ENCODE measurements around the gene LRIT3. TPM values are rescaled to one million over a fixed set of nuclear protein-coding genes. Genes with fewer than 3 reads are reported as not detected.

The LRIT3 gene
- total RNA-seq, 2 experiments from 2014 or later: 0.13 to 0.16 TPM

GRCh38 chr4:109877400-109877799 is 29.5 kb downstream of the LRIT3 start:
- Mint-ChIP-seq H3K4me1 (ENCODE audit: low read depth) (no peaks in the 10 kb centered on the region), H3K36me3 (ENCODE audit: low read depth) (no peaks in the 10 kb centered on the region), H3K27me3 (peaks cover 6% of the 10 kb centered on the region), H3K9me3 (no peaks in the 10 kb centered on the region), H3K27ac (no peak overlapping the region), H3K4me3 (no peak overlapping the region)
- no peak for TF ChIP-seq CTCF (IDR thresholded peaks at IDR 0.05)
- intact Hi-C loops (cut with micrococcal nuclease): loop anchor here (5.0 kb wide), 1 partner anchor 100 kb away; no protein-coding TSS in a partner anchor
- ATAC-seq (no peak), DNase-seq (no peak)
- ChIA-PET POLR2A (no interaction called here), CTCF (no interaction called here)

GRCh38 chr4:109878355-109878754 is 30.4 kb downstream of the LRIT3 start:
- intact Hi-C loops (cut with micrococcal nuclease): loop anchor here (5.0 kb wide), 1 partner anchor 99 kb away; no protein-coding TSS in a partner anchor
- Mint-ChIP-seq H3K4me3 (no peak overlapping the region), H3K9me3 (no peaks in the 10 kb centered on the region), H3K4me1 (ENCODE audit: low read depth) (no peaks in the 10 kb centered on the region), H3K27ac (no peak overlapping the region), H3K27me3 (peaks cover 6% of the 10 kb centered on the region), H3K36me3 (ENCODE audit: low read depth) (no peaks in the 10 kb centered on the region)
- DNase-seq: no peak
- TF ChIP-seq CTCF (IDR thresholded peaks at IDR 0.05): no peak
- CTCF ChIA-PET: no interaction called here
- POLR2A ChIA-PET: no interaction called here
- ATAC-seq: no peak

GRCh38 chr4:109879081-109879480 is 31.2 kb downstream of the LRIT3 start:
- ChIA-PET CTCF (no interaction called here), POLR2A (no interaction called here)
- Mint-ChIP-seq H3K9me3 (no peaks in the 10 kb centered on the region), H3K27me3 (peaks cover 6% of the 10 kb centered on the region), H3K4me1 (ENCODE audit: low read depth) (no peaks in the 10 kb centered on the region), H3K36me3 (ENCODE audit: low read depth) (no peaks in the 10 kb centered on the region), H3K27ac (no peak overlapping the region), H3K4me3 (no peak overlapping the region)
- no peak for DNase-seq
- intact Hi-C loops (cut with micrococcal nuclease): loop anchor here (5.0 kb wide), 1 partner anchor 98 kb away; no protein-coding TSS in a partner anchor
- TF ChIP-seq CTCF (IDR thresholded peaks at IDR 0.05): no peak
- ATAC-seq: no peak

GRCh38 chr4:109879636-109880314 is 31.9 kb downstream of the LRIT3 start:
- H3K27me3 Mint-ChIP-seq: peaks cover 6% of the 10 kb centered on the region
- no peak for DNase-seq
- ChIA-PET POLR2A (no interaction called here), CTCF (no interaction called here)
- H3K9me3 Mint-ChIP-seq: no peaks in the 10 kb centered on the region
- no peak overlapping the region for H3K4me3 Mint-ChIP-seq
- TF ChIP-seq CTCF (IDR thresholded peaks at IDR 0.05): no peak
- intact Hi-C loops (cut with micrococcal nuclease): loop anchor here (5.0 kb wide), 1 partner anchor 98 kb away; no protein-coding TSS in a partner anchor
- no peaks in the 10 kb centered on the region for H3K4me1 Mint-ChIP-seq (ENCODE audit: low read depth)
- no peaks in the 10 kb centered on the region for H3K36me3 Mint-ChIP-seq (ENCODE audit: low read depth)
- no peak overlapping the region for H3K27ac Mint-ChIP-seq
- no peak for ATAC-seq

GRCh38 chr4:109886303-109886702 is 38.4 kb downstream of the LRIT3 start:
- Mint-ChIP-seq H3K36me3 (ENCODE audit: low read depth) (no peaks in the 10 kb centered on the region), H3K27ac (no peak overlapping the region), H3K4me1 (ENCODE audit: low read depth) (no peaks in the 10 kb centered on the region), H3K4me3 (no peak overlapping the region), H3K9me3 (no peaks in the 10 kb centered on the region), H3K27me3 (peaks cover 4% of the 10 kb centered on the region)
- ATAC-seq (no peak), DNase-seq (no peak)
- ChIA-PET POLR2A (no interaction called here), CTCF (no interaction called here)
- TF ChIP-seq CTCF (IDR thresholded peaks at IDR 0.05): no peak
- intact Hi-C loops (cut with micrococcal nuclease): no loop called here
